ENCODE data around the gene SCGB3A2.

Gene SCGB3A2

GRCh38 chr5:147906326-147907095 is 28.0 kb downstream of the SCGB3A2 start, which contains the start of gene C5orf46:
C5orf46 (minus strand) TSS chr5:147906538; CDS start chr5:147906501, 37 bp downstream.
- TF ChIP-seq SUZ12 (IDR thresholded peaks at IDR 0.05; ENCODE audit: extremely low read depth, insufficient read depth, insufficient read length) (no peak), YY1 (IDR thresholded peaks at IDR 0.05; ENCODE audit: insufficient read depth, insufficient read length) (no peak), ZNF274 (IDR thresholded peaks at IDR 0.05; ENCODE audit: low read depth, low read length) (no peak)

GRCh38 chr5:147911427-147911826 is 32.9 kb downstream of the SCGB3A2 start:
- Histone ChIP-seq H3K27me3 (ENCODE audit: insufficient read depth, insufficient read length) (no peaks in the 10 kb centered on the region), H3K4me3 (ENCODE audit: insufficient read length, low read depth) (no peak overlapping the region), H3K4me1 (ENCODE audit: insufficient read depth, insufficient read length) (no peaks in the 10 kb centered on the region), H3K9me3 (ENCODE audit: insufficient read depth, low read length) (no peaks in the 10 kb centered on the region), H3K36me3 (ENCODE audit: insufficient read depth, insufficient read length, low read length) (no peaks in the 10 kb centered on the region), H3K9ac (ENCODE audit: insufficient read length, low read depth) (no peak overlapping the region)
- TF ChIP-seq SUZ12 (IDR thresholded peaks at IDR 0.05; ENCODE audit: extremely low read depth, insufficient read depth, insufficient read length) (no peak), ZNF274 (IDR thresholded peaks at IDR 0.05; ENCODE audit: low read depth, low read length) (no peak), YY1 (IDR thresholded peaks at IDR 0.05; ENCODE audit: insufficient read depth, insufficient read length) (no peak)
- DNase-seq (ENCODE audit: low read depth, low spot score) = no peak

More at GRCh38 chr5:147906326-147907095, 28.0 kb downstream of the SCGB3A2 start, which contains the start of gene C5orf46:
- Histone ChIP-seq H3K27me3 (ENCODE audit: insufficient read depth, insufficient read length) (no peaks in the 10 kb centered on the region), H3K9ac (ENCODE audit: insufficient read length, low read depth) (no peak within 1 kb of the TSS), H3K4me1 (ENCODE audit: insufficient read depth, insufficient read length) (no peaks in the 10 kb centered on the region), H3K36me3 (ENCODE audit: insufficient read depth, insufficient read length, low read length) (no peaks in the 10 kb centered on the region), H3K9me3 (ENCODE audit: insufficient read depth, low read length) (no peaks in the 10 kb centered on the region), H3K4me3 (ENCODE audit: insufficient read length, low read depth) (no peak within 1 kb of the TSS)
- no peak for DNase-seq (ENCODE audit: low read depth, low spot score)

GRCh38 chr5:147912011-147912410 is 33.5 kb downstream of the SCGB3A2 start:
- TF ChIP-seq YY1 (IDR thresholded peaks at IDR 0.05; ENCODE audit: insufficient read depth, insufficient read length) (no peak), ZNF274 (IDR thresholded peaks at IDR 0.05; ENCODE audit: low read depth, low read length) (no peak), SUZ12 (IDR thresholded peaks at IDR 0.05; ENCODE audit: extremely low read depth, insufficient read depth, insufficient read length) (no peak)
- Histone ChIP-seq H3K36me3 (ENCODE audit: insufficient read depth, insufficient read length, low read length) (no peaks in the 10 kb centered on the region), H3K4me3 (ENCODE audit: insufficient read length, low read depth) (no peak overlapping the region), H3K9me3 (ENCODE audit: insufficient read depth, low read length) (no peaks in the 10 kb centered on the region), H3K27me3 (ENCODE audit: insufficient read depth, insufficient read length) (no peaks in the 10 kb centered on the region), H3K9ac (ENCODE audit: insufficient read length, low read depth) (no peak overlapping the region), H3K4me1 (ENCODE audit: insufficient read depth, insufficient read length) (no peaks in the 10 kb centered on the region)
- DNase-seq (ENCODE audit: low read depth, low spot score) = no peak

GRCh38 chr5:147913786-147914185 is 35.3 kb downstream of the SCGB3A2 start:
- Histone ChIP-seq H3K9ac (ENCODE audit: insufficient read length, low read depth) (no peak overlapping the region), H3K36me3 (ENCODE audit: insufficient read depth, insufficient read length, low read length) (no peaks in the 10 kb centered on the region), H3K27me3 (ENCODE audit: insufficient read depth, insufficient read length) (no peaks in the 10 kb centered on the region), H3K9me3 (ENCODE audit: insufficient read depth, low read length) (no peaks in the 10 kb centered on the region), H3K4me3 (ENCODE audit: insufficient read length, low read depth) (no peak overlapping the region), H3K4me1 (ENCODE audit: insufficient read depth, insufficient read length) (no peaks in the 10 kb centered on the region)
- no peak for DNase-seq (ENCODE audit: low read depth, low spot score)
- TF ChIP-seq ZNF274 (IDR thresholded peaks at IDR 0.05; ENCODE audit: low read depth, low read length) (no peak), SUZ12 (IDR thresholded peaks at IDR 0.05; ENCODE audit: extremely low read depth, insufficient read depth, insufficient read length) (no peak), YY1 (IDR thresholded peaks at IDR 0.05; ENCODE audit: insufficient read depth, insufficient read length) (no peak)

- H3K4me3 ChIP-seq (ENCODE audit: insufficient read length, low read depth) = no peak overlapping the region
- no peak overlapping the region for H3K9ac ChIP-seq (ENCODE audit: insufficient read length, low read depth)
- H3K4me1 ChIP-seq (ENCODE audit: insufficient read depth, insufficient read length) = no peaks in the 10 kb centered on the region
- H3K9me3 ChIP-seq (ENCODE audit: insufficient read depth, low read length) = no peaks in the 10 kb centered on the region
- H3K27me3 ChIP-seq (ENCODE audit: insufficient read depth, insufficient read length) = no peaks in the 10 kb centered on the region
- DNase-seq (ENCODE audit: low read depth, low spot score) = no peak
- H3K36me3 ChIP-seq (ENCODE audit: insufficient read depth, insufficient read length, low read length) = no peaks in the 10 kb centered on the region
- TF ChIP-seq SUZ12 (IDR thresholded peaks at IDR 0.05; ENCODE audit: extremely low read depth, insufficient read depth, insufficient read length) (no peak), ZNF274 (IDR thresholded peaks at IDR 0.05; ENCODE audit: low read depth, low read length) (no peak)
Observed at GRCh38 chr5:147918101-147918685, 39.7 kb downstream of the SCGB3A2 start.

- Histone ChIP-seq H3K36me3 (ENCODE audit: insufficient read depth, insufficient read length, low read length) (no peaks in the 10 kb centered on the region), H3K4me1 (ENCODE audit: insufficient read depth, insufficient read length) (no peaks in the 10 kb centered on the region), H3K9ac (ENCODE audit: insufficient read length, low read depth) (no peak overlapping the region), H3K27me3 (ENCODE audit: insufficient read depth, insufficient read length) (no peaks in the 10 kb centered on the region), H3K4me3 (ENCODE audit: insufficient read length, low read depth) (no peak overlapping the region), H3K9me3 (ENCODE audit: insufficient read depth, low read length) (no peaks in the 10 kb centered on the region)
- no peak for DNase-seq (ENCODE audit: low read depth, low spot score)
- TF ChIP-seq ZNF274 (IDR thresholded peaks at IDR 0.05; ENCODE audit: low read depth, low read length) (no peak), SUZ12 (IDR thresholded peaks at IDR 0.05; ENCODE audit: extremely low read depth, insufficient read depth, insufficient read length) (no peak), YY1 (IDR thresholded peaks at IDR 0.05; ENCODE audit: insufficient read depth, insufficient read length) (no peak)
Observed at GRCh38 chr5:147918899-147919298, 40.4 kb downstream of the SCGB3A2 start.

GRCh38 chr5:147920420-147921030 is 42.0 kb downstream of the SCGB3A2 start:
- Histone ChIP-seq H3K4me1 (ENCODE audit: insufficient read depth, insufficient read length) (no peaks in the 10 kb centered on the region), H3K9ac (ENCODE audit: insufficient read length, low read depth) (no peak overlapping the region), H3K36me3 (ENCODE audit: insufficient read depth, insufficient read length, low read length) (no peaks in the 10 kb centered on the region), H3K4me3 (ENCODE audit: insufficient read length, low read depth) (no peak overlapping the region), H3K27me3 (ENCODE audit: insufficient read depth, insufficient read length) (no peaks in the 10 kb centered on the region), H3K9me3 (ENCODE audit: insufficient read depth, low read length) (no peaks in the 10 kb centered on the region)
- TF ChIP-seq ZNF274 (IDR thresholded peaks at IDR 0.05; ENCODE audit: low read depth, low read length) (no peak), SUZ12 (IDR thresholded peaks at IDR 0.05; ENCODE audit: extremely low read depth, insufficient read depth, insufficient read length) (no peak), YY1 (IDR thresholded peaks at IDR 0.05; ENCODE audit: insufficient read depth, insufficient read length) (no peak)
- DNase-seq (ENCODE audit: low read depth, low spot score) = no peak
